ENCODE measurements around the gene BCL7A. TPM values are rescaled to one million over a fixed set of nuclear protein-coding genes. Genes with fewer than 3 reads are reported as not detected.
"Not testable (repeated sequence)": the region's sequence is repeated elsewhere in the genome, so short reads cannot be mapped to it uniquely, and the experiment has no call there.

Gene BCL7A
- total RNA-seq, result 10 to 100 TPM in 1 of 3 donors, 1 to 10 TPM in 2; 8.9 to 10.6 (median 9.0) TPM

- Mint-ChIP-seq H3K4me3 (peak within 1 kb of the TSS; percentile 82), H3K9me3 (peaks cover 6% of the 10 kb centered on the region), H3K4me1 (ENCODE audit: low read depth) (peaks cover 10% of the 10 kb centered on the region), H3K27me3 (ENCODE audit: low read depth) (peaks cover 24% of the 10 kb centered on the region), H3K36me3 (ENCODE audit: insufficient read depth) (no peaks in the 10 kb centered on the region)
- ATAC-seq, result peak; percentile 78 to 81
- DNase-seq, result peak; percentile 49
Observed at GRCh38 chr12:122021822-122022392, at the start of gene BCL7A. Gene BCL7A (plus strand): TSS chr12:122021884. CDS start chr12:122022092, 208 bp downstream.

GRCh38 chr12:121974026-121974985 lies 47.4 kb upstream of the BCL7A start:
- Mint-ChIP-seq H3K4me3 (no peak overlapping the region), H3K27me3 (ENCODE audit: low read depth) (no peaks in the 10 kb centered on the region), H3K9me3 (peaks cover 9% of the 10 kb centered on the region), H3K36me3 (ENCODE audit: insufficient read depth) (no peaks in the 10 kb centered on the region), H3K4me1 (ENCODE audit: low read depth) (no peaks in the 10 kb centered on the region)
- no peak for DNase-seq
- ATAC-seq, result no peak

- Mint-ChIP-seq H3K9me3 (peaks cover 9% of the 10 kb centered on the region), H3K36me3 (ENCODE audit: insufficient read depth) (no peaks in the 10 kb centered on the region)
- DNase-seq, result no peak
Observed at GRCh38 chr12:121975021-121975420, 46.7 kb upstream of the BCL7A start.

GRCh38 chr12:121976950-121977349 lies 44.7 kb upstream of the BCL7A start:
- no peak for DNase-seq
- no peaks in the 10 kb centered on the region for H3K36me3 Mint-ChIP-seq (ENCODE audit: insufficient read depth)

More at GRCh38 chr12:121975021-121975420, 46.7 kb upstream of the BCL7A start:
- no peaks in the 10 kb centered on the region for H3K4me1 Mint-ChIP-seq (ENCODE audit: low read depth)
- no peaks in the 10 kb centered on the region for H3K27me3 Mint-ChIP-seq (ENCODE audit: low read depth)
- no peak for ATAC-seq
- H3K4me3 Mint-ChIP-seq, result no peak overlapping the region

GRCh38 chr12:121980191-121980891 lies 41.3 kb upstream of the BCL7A start:
- H3K4me1 Mint-ChIP-seq (ENCODE audit: low read depth), result peaks cover 2% of the 10 kb centered on the region
- no peak overlapping the region for H3K4me3 Mint-ChIP-seq
- no peaks in the 10 kb centered on the region for H3K36me3 Mint-ChIP-seq (ENCODE audit: insufficient read depth)
- DNase-seq (no peak), ATAC-seq (no peak)
- H3K9me3 Mint-ChIP-seq, result no peaks in the 10 kb centered on the region
- no peaks in the 10 kb centered on the region for H3K27me3 Mint-ChIP-seq (ENCODE audit: low read depth)

More at GRCh38 chr12:121976950-121977349, 44.7 kb upstream of the BCL7A start:
- ATAC-seq, result no peak
- no peak overlapping the region for H3K4me3 Mint-ChIP-seq
- peaks cover 9% of the 10 kb centered on the region for H3K9me3 Mint-ChIP-seq
- H3K27me3 Mint-ChIP-seq (ENCODE audit: low read depth), result no peaks in the 10 kb centered on the region
- no peaks in the 10 kb centered on the region for H3K4me1 Mint-ChIP-seq (ENCODE audit: low read depth)

GRCh38 chr12:121980892-121981272 lies 40.8 kb upstream of the BCL7A start:
- H3K4me3 Mint-ChIP-seq, result no peak overlapping the region
- H3K9me3 Mint-ChIP-seq, result no peaks in the 10 kb centered on the region
- DNase-seq (no peak), ATAC-seq (no peak)
- no peaks in the 10 kb centered on the region for H3K36me3 Mint-ChIP-seq (ENCODE audit: insufficient read depth)
- peaks cover 2% of the 10 kb centered on the region for H3K4me1 Mint-ChIP-seq (ENCODE audit: low read depth)
- H3K27me3 Mint-ChIP-seq (ENCODE audit: low read depth), result no peaks in the 10 kb centered on the region

GRCh38 chr12:121981456-121981855 lies 40.2 kb upstream of the BCL7A start:
- H3K36me3 Mint-ChIP-seq (ENCODE audit: insufficient read depth), result no peaks in the 10 kb centered on the region

GRCh38 chr12:121982950-121983349 lies 38.7 kb upstream of the BCL7A start:
- no peak for DNase-seq
- Mint-ChIP-seq H3K4me3 (no peak overlapping the region), H3K9me3 (no peaks in the 10 kb centered on the region), H3K4me1 (ENCODE audit: low read depth) (peaks cover 2% of the 10 kb centered on the region), H3K27me3 (ENCODE audit: low read depth) (no peaks in the 10 kb centered on the region), H3K36me3 (ENCODE audit: insufficient read depth) (no peaks in the 10 kb centered on the region)
- ATAC-seq, result no peak

More at GRCh38 chr12:121981456-121981855, 40.2 kb upstream of the BCL7A start:
- Mint-ChIP-seq H3K9me3 (no peaks in the 10 kb centered on the region), H3K4me1 (ENCODE audit: low read depth) (peaks cover 2% of the 10 kb centered on the region), H3K27me3 (ENCODE audit: low read depth) (no peaks in the 10 kb centered on the region), H3K4me3 (no peak overlapping the region)
- no peak for ATAC-seq
- DNase-seq, result no peak

GRCh38 chr12:121983536-121984210 lies 38.0 kb upstream of the BCL7A start:
- H3K4me1 Mint-ChIP-seq (ENCODE audit: low read depth), result peaks cover 2% of the 10 kb centered on the region
- no peaks in the 10 kb centered on the region for H3K27me3 Mint-ChIP-seq (ENCODE audit: low read depth)
- no peaks in the 10 kb centered on the region for H3K9me3 Mint-ChIP-seq
- DNase-seq, result no peak
- H3K4me3 Mint-ChIP-seq, result no peak overlapping the region
- H3K36me3 Mint-ChIP-seq (ENCODE audit: insufficient read depth), result no peaks in the 10 kb centered on the region
- no peak for ATAC-seq

GRCh38 chr12:121986489-121987245 lies 35.0 kb upstream of the BCL7A start:
- Mint-ChIP-seq H3K4me1 (ENCODE audit: low read depth) (peaks cover 15% of the 10 kb centered on the region), H3K4me3 (no peak overlapping the region), H3K27me3 (ENCODE audit: low read depth) (no peaks in the 10 kb centered on the region), H3K9me3 (no peaks in the 10 kb centered on the region), H3K36me3 (ENCODE audit: insufficient read depth) (no peaks in the 10 kb centered on the region)
- no peak for DNase-seq
- no peak for ATAC-seq

GRCh38 chr12:121988519-121988918 lies 33.2 kb upstream of the BCL7A start:
- not testable (repeated sequence) for ATAC-seq, H3K9me3 Mint-ChIP-seq, H3K4me3 Mint-ChIP-seq

GRCh38 chr12:121989276-121990113 lies 32.2 kb upstream of the BCL7A start:
- H3K36me3 Mint-ChIP-seq (ENCODE audit: insufficient read depth), result no peaks in the 10 kb centered on the region
- H3K9me3 Mint-ChIP-seq, result no peaks in the 10 kb centered on the region
- DNase-seq, result no peak
- no peak for ATAC-seq
- H3K4me1 Mint-ChIP-seq (ENCODE audit: low read depth), result peaks cover 23% of the 10 kb centered on the region
- no peaks in the 10 kb centered on the region for H3K27me3 Mint-ChIP-seq (ENCODE audit: low read depth)
- H3K4me3 Mint-ChIP-seq, result no peak overlapping the region

More at GRCh38 chr12:121988519-121988918, 33.2 kb upstream of the BCL7A start:
- DNase-seq; H3K36me3 Mint-ChIP-seq (ENCODE audit: insufficient read depth); H3K27me3 Mint-ChIP-seq (ENCODE audit: low read depth): not testable (repeated sequence)
- H3K4me1 Mint-ChIP-seq (ENCODE audit: low read depth), result peaks cover 24% of the 10 kb centered on the region

All from activated T-cell treated with anti-CD3 and anti-CD28 coated beads, Interleukin-2, amount 50 U/mL, for 4 hours (primary cell).